HG03060 (cell line): ENCODE data around the gene BLOC1S5.
"Not testable (repeated sequence)": the region's sequence is repeated elsewhere in the genome, so short reads cannot be mapped to it uniquely, and the experiment has no call there.

Source experiments
- ATAC-seq: cut with Tn5 transposase; IDR thresholded peaks from one replicate; pipeline ENCODE4 v1.9.1; 2021; ENCODE audit warnings: low read depth, moderate number of reproducible peaks; ENCODE audit not compliant: unreplicated experiment

Gene BLOC1S5

GRCh38 chr6:7999201-7999600, 65.0 kb downstream of the BLOC1S5 start:
- ATAC-seq, result no peak

DNA sequence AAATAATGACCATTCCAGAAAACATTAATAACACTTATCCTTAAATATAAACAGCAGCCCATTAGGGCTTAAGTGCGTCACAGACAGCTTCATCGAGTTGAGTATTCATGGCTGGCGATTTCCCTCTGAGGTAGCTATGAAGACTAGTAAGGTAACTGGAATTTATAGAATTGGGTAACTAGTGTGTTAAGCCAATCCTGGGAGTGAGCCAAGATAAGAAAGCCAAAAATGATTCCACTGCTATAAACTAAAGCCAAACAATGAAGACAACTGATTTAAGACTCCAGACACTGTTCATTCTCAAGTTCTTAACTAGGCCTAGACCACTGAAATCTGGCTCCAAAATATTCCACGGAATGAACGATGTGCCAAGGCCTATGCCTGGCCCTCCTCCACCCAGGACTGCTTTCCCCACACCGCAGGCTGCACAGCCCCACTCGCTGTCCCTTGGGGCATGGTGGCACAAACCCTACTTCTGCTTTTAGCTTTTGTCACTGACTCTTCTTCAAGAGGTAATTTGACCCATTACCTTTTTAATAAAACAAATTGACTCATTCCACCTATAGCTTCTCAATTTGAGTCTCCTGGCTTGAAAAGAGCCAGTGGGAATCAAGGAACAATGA, 66.0 kb downstream of the BLOC1S5 start:
- no peak for ATAC-seq

- ATAC-seq, result no peak
Measured at GRCh38 chr6:7997286-7997685, 66.9 kb downstream of the BLOC1S5 start.

GRCh38 chr6:7996538-7997111, 67.6 kb downstream of the BLOC1S5 start:
- ATAC-seq, result no peak

DNA sequence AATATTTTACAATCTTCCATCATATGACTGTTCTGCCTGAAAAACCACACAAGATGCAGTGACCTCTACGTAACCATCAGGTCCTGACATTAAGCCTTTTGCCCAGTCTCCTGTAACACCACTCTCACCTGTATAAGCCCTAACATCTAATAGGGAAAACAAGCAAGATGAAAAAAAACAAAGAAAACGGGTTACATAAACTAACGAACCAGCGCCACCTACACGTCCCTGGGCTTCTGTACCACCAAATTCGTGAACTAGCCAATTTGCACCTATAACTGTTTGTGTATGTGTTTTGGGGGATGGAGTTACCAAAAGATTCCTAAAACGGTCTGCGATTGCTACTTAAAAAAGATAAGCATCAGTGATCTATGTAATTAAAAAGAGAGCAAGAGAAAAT, 70.2 kb downstream of the BLOC1S5 start:
- no peak for ATAC-seq

DNA sequence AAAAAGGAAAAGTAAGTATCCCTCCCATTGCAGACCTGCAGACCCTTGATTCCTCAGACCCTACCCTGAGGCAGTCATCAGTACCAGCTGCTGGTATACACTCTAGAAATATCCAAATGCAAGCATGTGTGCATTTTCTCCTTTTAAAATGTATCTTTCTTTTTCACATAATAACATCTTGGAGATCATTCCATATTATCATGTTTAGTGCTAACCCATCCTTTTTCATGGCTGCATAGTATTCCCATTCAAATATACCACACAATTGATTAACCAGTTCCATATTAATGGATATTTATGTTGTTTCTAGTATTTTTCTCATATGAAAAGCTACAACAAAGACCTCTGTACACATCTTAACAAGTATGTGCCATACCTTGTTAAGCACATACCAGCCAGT, 70.8 kb downstream of the BLOC1S5 start:
- ATAC-seq, result no peak

GRCh38 chr6:7992002-7992815, 72.0 kb downstream of the BLOC1S5 start:
- no peak for ATAC-seq

- no peak for ATAC-seq
Measured at GRCh38 chr6:7991536-7991935, 72.7 kb downstream of the BLOC1S5 start.

DNA sequence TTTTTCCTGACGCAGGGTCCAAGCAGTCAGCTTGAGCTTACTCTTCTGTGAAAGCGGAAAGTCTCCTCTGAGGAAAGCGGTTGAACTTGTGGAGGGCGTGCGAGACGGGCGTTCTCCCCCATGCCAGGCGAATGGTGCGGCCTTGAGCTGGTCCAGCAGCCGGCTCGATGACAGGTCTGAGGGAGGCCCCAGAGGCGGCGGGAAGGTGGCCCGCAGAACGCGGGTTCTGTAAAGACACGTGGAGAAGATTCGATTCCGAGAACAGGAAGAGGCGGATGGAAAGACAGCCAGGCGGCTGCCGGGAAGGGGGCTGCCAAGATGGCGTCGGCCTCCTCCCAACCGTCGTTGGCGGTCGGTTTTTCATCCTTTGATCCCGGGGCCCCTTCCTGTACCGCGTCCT, 78.0 kb downstream of the BLOC1S5 start:
- no peak for ATAC-seq

GRCh38 chr6:7983967-7984366, 80.2 kb downstream of the BLOC1S5 start:
- not testable (repeated sequence) for ATAC-seq

GRCh38 chr6:7979831-7980230, 84.4 kb downstream of the BLOC1S5 start:
- no peak for ATAC-seq

GRCh38 chr6:7978736-7979135, 85.5 kb downstream of the BLOC1S5 start:
- peak; percentile 66 for ATAC-seq

DNA sequence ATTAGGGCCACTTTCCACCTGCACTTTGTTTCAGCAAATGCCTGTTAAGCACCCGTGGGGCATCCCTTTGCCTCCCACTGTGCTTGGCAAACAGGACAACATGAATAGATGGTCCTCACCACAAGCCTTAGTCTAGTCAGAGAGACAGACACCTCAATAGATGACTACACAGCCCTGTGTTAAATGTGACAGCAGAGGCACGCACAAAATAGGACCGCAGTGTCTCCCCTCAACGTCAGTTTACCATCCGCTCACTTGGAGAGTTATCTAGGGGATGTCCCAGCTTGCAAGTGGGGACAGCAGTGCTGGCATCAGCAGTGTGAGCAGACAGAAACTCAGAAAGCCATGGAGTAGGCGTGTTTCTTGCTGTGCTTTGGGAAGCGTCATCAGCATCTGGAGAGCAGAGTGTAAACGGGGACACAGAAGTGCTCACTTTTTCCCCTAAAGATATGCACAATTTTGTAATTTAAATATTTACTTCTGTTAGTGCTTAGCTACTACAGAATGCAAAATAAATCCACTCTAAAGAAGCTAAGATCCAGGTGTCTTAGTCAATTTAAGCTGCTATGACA, 87.6 kb downstream of the BLOC1S5 start:
- no peak for ATAC-seq

DNA sequence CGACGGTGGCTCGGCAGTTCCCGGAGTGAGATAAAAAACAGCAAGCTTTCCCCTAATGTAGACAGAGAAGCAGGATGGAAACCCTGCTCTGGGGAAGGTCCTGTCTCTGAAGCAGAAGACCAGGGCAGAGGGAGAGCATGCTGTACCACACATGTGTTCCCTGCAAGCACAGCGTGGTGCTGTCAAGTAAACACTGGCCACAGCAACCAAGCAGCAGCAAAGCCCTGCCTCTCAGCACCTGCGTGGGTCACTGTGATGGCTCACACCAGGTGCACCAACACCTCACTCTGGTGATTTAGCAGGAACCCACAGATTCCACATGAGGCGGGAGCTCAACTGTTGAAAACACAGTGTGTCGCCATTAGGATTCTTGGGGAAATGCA, 88.4 kb downstream of the BLOC1S5 start:
- ATAC-seq, result no peak

- ATAC-seq, result no peak
Measured at GRCh38 chr6:7974938-7975763, 89.0 kb downstream of the BLOC1S5 start.

GRCh38 chr6:7974565-7974937, 89.6 kb downstream of the BLOC1S5 start:
- no peak for ATAC-seq

- no peak for ATAC-seq
Measured at GRCh38 chr6:7973584-7973983, 90.6 kb downstream of the BLOC1S5 start.

- ATAC-seq, result no peak
Measured at GRCh38 chr6:7971499-7971898, 92.7 kb downstream of the BLOC1S5 start.

DNA sequence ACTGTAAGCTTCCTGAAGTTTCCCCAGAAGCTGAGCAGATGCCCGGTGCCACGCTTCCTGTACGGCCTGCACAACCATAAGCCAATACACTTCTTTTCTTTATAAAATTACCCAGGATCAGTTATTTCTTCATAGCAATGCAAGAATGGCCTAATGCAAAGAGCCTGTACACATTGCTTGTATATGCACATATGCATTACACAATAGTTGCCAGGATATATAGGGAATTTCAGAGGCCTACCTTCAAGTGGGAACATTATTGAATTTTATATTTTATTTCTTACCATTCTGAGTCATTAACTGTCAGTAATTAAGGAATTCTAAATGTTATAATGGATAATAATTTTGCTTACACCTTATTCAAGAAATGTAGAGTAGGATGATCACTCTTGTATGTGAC, 93.6 kb downstream of the BLOC1S5 start:
- ATAC-seq, result no peak
